K562 (cell line): Measurements from ENCODE around the gene CRLF1. TPM values are rescaled to one million over a fixed set of nuclear protein-coding genes. Genes with fewer than 3 reads are reported as not detected.

ENCODE experiments used
- ARHGAP35 ChIP-seq: fragments of 450-650 bp; IDR thresholded peaks from 2 replicates; pipeline ENCODE4 v1.6.1; 2018; ENCODE audit not compliant: partially characterized antibody
- GTF2A2 ChIP-seq: IDR thresholded peaks from 2 replicates; pipeline ENCODE4 v1.6.1; 2016; ENCODE audit warnings: mild to moderate bottlenecking, missing genetic modification characterization, missing compliant biosample characterization
- LEF1 ChIP-seq: fragments of 450-650 bp; IDR thresholded peaks from 2 replicates; pipeline ENCODE4 v1.6.1; 2016; ENCODE audit warnings: mild to moderate bottlenecking
- MTA3 ChIP-seq: fragments of 450-650 bp; formaldehyde crosslinking; IDR thresholded peaks from 2 replicates; pipeline ENCODE4 v1.6.1; 2017; ENCODE audit warnings: mild to moderate bottlenecking, borderline replicate concordance
- RAD21 ChIP-seq, 2 experiments: fragments of 250-450 bp in 1 of 2; fragments of 450-650 bp in 1 of 2; sonication (Bioruptor Pico) in 1 of 2; formaldehyde crosslinking in 1 of 2; IDR thresholded peaks in 1 of 2; conservative IDR thresholded peaks in 1 of 2; 2 replicates each; pipeline versions ENCODE4 v1.4.0 to v1.8.0; 2020 to 2022; ENCODE audit warnings: mild to moderate bottlenecking in 2 of 2, moderate library complexity in 1 of 2
- RBM17 ChIP-seq: fragments of 200-400 bp; formaldehyde crosslinking; IDR thresholded peaks from 2 replicates; pipeline ENCODE4 v1.6.1; 2017; ENCODE audit warnings: low read depth, mild to moderate bottlenecking, low read length, borderline replicate concordance
- RNF219 ChIP-seq: fragments of 250-450 bp; sonication (Bioruptor Pico); IDR thresholded peaks from 2 replicates; pipeline ENCODE4 v1.5.0; 2022; ENCODE audit warnings: mild to moderate bottlenecking
- XRCC3 ChIP-seq: fragments of 450-650 bp; IDR thresholded peaks from 2 replicates; pipeline ENCODE4 v1.6.1; 2017; ENCODE audit warnings: mild to moderate bottlenecking, moderate library complexity
- ZNF785 ChIP-seq: fragments of 250-450 bp; sonication (Bioruptor Pico); IDR thresholded peaks from 2 replicates; pipeline ENCODE4 v1.4.0; 2020; ENCODE audit warnings: mild to moderate bottlenecking
- polyA plus RNA-seq, 8 experiments: library from polyadenylated mRNA; depleted of rRNA in 4 of 8; stranded (reverse) in 5 of 8; unstranded in 3 of 8; fragments of >200 nt; fragmentation: Nextera tagmentation in 2 of 8; fragmentation: Illumina TruSeq in 1 of 8; extraction: Ambion mirVana in 2 of 8; extraction: Trizol in 1 of 8; gene quantifications; 2 replicates each; pipeline versions ENCODE4 v1.2.1 to v1.2.3, GENCODE V29; 2011 to 2014; ENCODE audit warnings: inconsistent platforms in 1 of 8, missing spikeins in 1 of 8
- total RNA-seq, 7 experiments: library from RNA; depleted of rRNA in 6 of 7; stranded (reverse); fragments of >200 nt in 6 of 7; fragmentation: Illumina TruSeq in 2 of 7; extraction: Trizol in 2 of 7; gene quantifications; 2 replicates each; pipeline versions ENCODE4 v1.2.1 to v1.2.3, GENCODE V29; 2011 to 2021; ENCODE audit warnings: low replicate concordance in 1 of 7
- TF ChIP-seq, protein P1 (sequence below): fragments of 250-450 bp; sonication (Bioruptor Pico); IDR thresholded peaks from 2 replicates; pipeline ENCODE4 v1.4.0; 2020; ENCODE audit warnings: mild to moderate bottlenecking, moderate library complexity, borderline replicate concordance

The CRLF1 gene
- total and polyA plus RNA-seq, 9 of the 15 experiments (the other 6 are each of a cell fraction or from before 2014, with no cell fraction given) = 0.85 to 3.6 (median 1.7) TPM

- TF ChIP-seq LEF1 (no peak), ZNF785 (CRISPR knock-in tag) (no peak), RAD21 (CRISPR knock-in tag; conservative IDR thresholded peaks at IDR 0.05 in 1 of 2, IDR thresholded peaks at IDR 0.05 in 1 of 2) (no peak), ARHGAP35 (no peak), MTA3 (no peak), GTF2A2 (tag) (no peak), RNF219 (no peak), XRCC3 (no peak), RBM17 (no peak)
- TF ChIP-seq, protein P1, sequence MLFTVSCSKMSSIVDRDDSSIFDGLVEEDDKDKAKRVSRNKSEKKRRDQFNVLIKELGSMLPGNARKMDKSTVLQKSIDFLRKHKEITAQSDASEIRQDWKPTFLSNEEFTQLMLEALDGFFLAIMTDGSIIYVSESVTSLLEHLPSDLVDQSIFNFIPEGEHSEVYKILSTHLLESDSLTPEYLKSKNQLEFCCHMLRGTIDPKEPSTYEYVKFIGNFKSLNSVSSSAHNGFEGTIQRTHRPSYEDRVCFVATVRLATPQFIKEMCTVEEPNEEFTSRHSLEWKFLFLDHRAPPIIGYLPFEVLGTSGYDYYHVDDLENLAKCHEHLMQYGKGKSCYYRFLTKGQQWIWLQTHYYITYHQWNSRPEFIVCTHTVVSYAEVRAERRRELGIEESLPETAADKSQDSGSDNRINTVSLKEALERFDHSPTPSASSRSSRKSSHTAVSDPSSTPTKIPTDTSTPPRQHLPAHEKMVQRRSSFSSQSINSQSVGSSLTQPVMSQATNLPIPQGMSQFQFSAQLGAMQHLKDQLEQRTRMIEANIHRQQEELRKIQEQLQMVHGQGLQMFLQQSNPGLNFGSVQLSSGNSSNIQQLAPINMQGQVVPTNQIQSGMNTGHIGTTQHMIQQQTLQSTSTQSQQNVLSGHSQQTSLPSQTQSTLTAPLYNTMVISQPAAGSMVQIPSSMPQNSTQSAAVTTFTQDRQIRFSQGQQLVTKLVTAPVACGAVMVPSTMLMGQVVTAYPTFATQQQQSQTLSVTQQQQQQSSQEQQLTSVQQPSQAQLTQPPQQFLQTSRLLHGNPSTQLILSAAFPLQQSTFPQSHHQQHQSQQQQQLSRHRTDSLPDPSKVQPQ (CRISPR knock-in tag) = no peak
- TF ChIP-seq, all 486 proteins: peak for 2
Observed at GRCh38 chr19:18612051-18612771, 5.6 kb upstream of the CRLF1 start (continued).
